C4-2B (cell line): ENCODE results near the gene NBR1.
"Not testable (repeated sequence)": the region's sequence is repeated elsewhere in the genome, so short reads cannot be mapped to it uniquely, and the experiment has no call there.

ENCODE experiments used
- CTCF ChIP-seq: fragments of 450-650 bp; conservative IDR thresholded peaks from 2 replicates; pipeline ENCODE4 v1.5.1; 2017; ENCODE audit warnings: mild to moderate bottlenecking
- ZFX ChIP-seq: fragments of 450-650 bp; IDR thresholded peaks from 2 replicates; pipeline ENCODE4 v1.6.1; 2017

GRCh38 chr17:43228020-43228782, 57.2 kb downstream of the NBR1 start, which contains the start of gene CCDC200:
- TF ChIP-seq CTCF, ZFX: not testable (repeated sequence)
